HCT116 (cell line): ENCODE measurements around the gene FAXDC2. TPM values are rescaled to one million over a fixed set of nuclear protein-coding genes. Genes with fewer than 3 reads are reported as not detected.
A peak's percentile ranks its signal among the peaks of the same experiment; 100 is the strongest.

Experiments
- ATAC-seq: fragments of 200-7000 bp; cut with Tn5 transposase; 2 replicates; pipeline ENCODE4 v1.9.1; 2020; ENCODE audit warnings: mild to moderate bottlenecking, moderate library complexity
- BruUV-seq: library from RNA; stranded (reverse); fragments of 400-500 nt; replicated peaks from 2 replicates; lab custom pipeline; 2021; lab: Mats Ljungman, UMichigan
- CTCF ChIA-PET: fragments of 300-600 bp; sonication (Branson Sonifier 250); formaldehyde crosslinking; loops from one replicate; lab custom pipeline; 2021; ENCODE audit warnings: antibody characterized with exemption; lab: Charles Lee
- POLR2A ChIA-PET: fragments of 300-600, 350-600 bp; sonication (Branson Sonifier 250); formaldehyde crosslinking; loops from one replicate; lab custom pipeline; 2021; ENCODE audit warnings: antibody characterized with exemption; lab: Charles Lee
- RAD21 ChIA-PET, 2 experiments: fragments of 300-600 bp; sonication (Branson Sonifier 250); formaldehyde crosslinking; loops; one replicate each; lab custom pipeline; 2023; ENCODE audit warnings: low total read pairs in 2 of 2; ENCODE audit not compliant: uncharacterized antibody in 2 of 2, unreplicated experiment in 2 of 2, low non-redundant PET in 1 of 2; lab: Charles Lee
- DNase-seq: peaks from one replicate; pipeline ENCODE4 v3.0.0-alpha.2; 2010; ENCODE audit warnings: low read depth, low spot score
- H2AFZ ChIP-seq: fragments of 200-600 bp; shearing (Covaris generic), sonication (generic); 2 replicates; pipeline ENCODE4 v1.6.1; 2017; ENCODE audit warnings: low read depth, mixed run types, mixed read lengths, antibody characterized with exemption, low read length; ENCODE audit not compliant: poor library complexity, severe bottlenecking
- H3K27ac ChIP-seq: 2 replicates; pipeline ENCODE4 v1.5.1; 2012; ENCODE audit warnings: low read depth, low read length
- H3K27me3 ChIP-seq: fragments of 200-600 bp; sonication (generic); 2 replicates; pipeline ENCODE4 v1.6.1; 2016; ENCODE audit warnings: mixed run types, low read length, mixed read lengths; ENCODE audit not compliant: insufficient read depth
- H3K36me3 ChIP-seq, 2 experiments: fragments of 200-500 bp in 1 of 2; fragments of 200-600 bp in 1 of 2; sonication (Bioruptor generic) in 1 of 2; sonication (generic) in 1 of 2; 2 replicates each; pipeline versions ENCODE4 v1.5.1 to v1.6.1; 2014 to 2016; ENCODE audit warnings: low read length in 2 of 2, inconsistent platforms in 1 of 2, mixed read lengths in 1 of 2, mixed run types in 1 of 2; ENCODE audit not compliant: insufficient read depth in 2 of 2, control insufficient read depth in 1 of 2
- H3K4me1 ChIP-seq, 2 experiments: fragments of 200-600 bp in 1 of 2; sonication (generic) in 1 of 2; 2 replicates each; pipeline versions ENCODE4 v1.5.1 to v1.6.1; 2012 to 2017; ENCODE audit warnings: low read length in 2 of 2, inconsistent platforms in 1 of 2, mild to moderate bottlenecking in 1 of 2, mixed read lengths in 1 of 2, mixed run types in 1 of 2, moderate library complexity in 1 of 2; ENCODE audit not compliant: insufficient read depth in 2 of 2, control insufficient read depth in 1 of 2
- H3K4me2 ChIP-seq: fragments of 200-600 bp; sonication (generic); 2 replicates; pipeline ENCODE4 v1.6.1; 2017; ENCODE audit warnings: mixed run types, low read length, mixed read lengths
- H3K4me3 ChIP-seq, 2 experiments: fragments of 200-600 bp in 1 of 2; sonication (generic) in 1 of 2; replicated peaks in 1 of 2; 2 replicates each; pipeline ENCODE4 v1.5.1; 2011 to 2016; ENCODE audit warnings: low read length in 2 of 2, control low read depth in 1 of 2, low read depth in 1 of 2, mild to moderate bottlenecking in 1 of 2, mixed read lengths in 1 of 2, mixed run types in 1 of 2
- H3K79me2 ChIP-seq: fragments of 200-600 bp; sonication (generic); 2 replicates; pipeline ENCODE4 v1.6.1; 2017; ENCODE audit warnings: mild to moderate bottlenecking, mixed run types, low read length, moderate library complexity, mixed read lengths; ENCODE audit not compliant: insufficient read depth
- H3K9ac ChIP-seq: fragments of 200-600 bp; sonication (generic); 2 replicates; pipeline ENCODE4 v1.6.1; 2016; ENCODE audit warnings: low read length, mixed read lengths
- H3K9me2 ChIP-seq: fragments of 200-600 bp; sonication (generic), shearing (Covaris generic); 2 replicates; pipeline ENCODE4 v1.6.1; 2017; ENCODE audit warnings: mixed run types, mild to moderate bottlenecking, moderate library complexity; ENCODE audit not compliant: insufficient read depth
- H3K9me3 ChIP-seq, 2 experiments: fragments of 200-500 bp in 1 of 2; fragments of 200-600 bp in 1 of 2; sonication (Bioruptor generic) in 1 of 2; sonication (generic) in 1 of 2; 2 replicates each; pipeline ENCODE4 v1.6.1; 2014 to 2017; ENCODE audit warnings: low read length in 2 of 2, mixed read lengths in 2 of 2, inconsistent platforms in 1 of 2, low read depth in 1 of 2, mild to moderate bottlenecking in 1 of 2, mixed run types in 1 of 2, moderate library complexity in 1 of 2; ENCODE audit not compliant: control insufficient read depth in 1 of 2, insufficient read depth in 1 of 2
- H4K20me1 ChIP-seq: fragments of 200-600 bp; sonication (generic), shearing (Covaris generic); 2 replicates; pipeline ENCODE4 v1.6.1; 2017; ENCODE audit warnings: mixed run types, mild to moderate bottlenecking, moderate library complexity; ENCODE audit not compliant: insufficient read depth
- CBX3 ChIP-seq: IDR thresholded peaks from 2 replicates; pipeline ENCODE4 v1.6.1; 2012; ENCODE audit warnings: low read depth
- CEBPB ChIP-seq: IDR thresholded peaks from 2 replicates; pipeline ENCODE4 v1.6.1; 2012; ENCODE audit warnings: low read depth
- EGR1 ChIP-seq: IDR thresholded peaks from 2 replicates; pipeline ENCODE4 v1.6.1; 2012; ENCODE audit warnings: low read depth
- ELF1 ChIP-seq: IDR thresholded peaks from 2 replicates; pipeline ENCODE4 v1.6.1; 2012; ENCODE audit warnings: low read depth, borderline replicate concordance
- EZH2 ChIP-seq: fragments of 200-600 bp; sonication (generic); IDR thresholded peaks from 2 replicates; pipeline ENCODE4 v1.6.1; 2017; ENCODE audit warnings: antibody characterized with exemption, mixed run types
- EZH2phosphoT487 ChIP-seq: fragments of 200-600 bp; IDR thresholded peaks from 2 replicates; pipeline ENCODE4 v1.6.1; 2018; ENCODE audit warnings: antibody characterized with exemption, borderline replicate concordance
- FOSL1 ChIP-seq: IDR thresholded peaks from 2 replicates; pipeline ENCODE4 v1.6.1; 2012; ENCODE audit warnings: low read depth
- POLR2A ChIP-seq: IDR thresholded peaks from 2 replicates; pipeline ENCODE4 v1.7.0; 2011; ENCODE audit warnings: borderline replicate concordance; ENCODE audit not compliant: insufficient read depth, insufficient read length; ENCODE audit errors: extremely low read depth
- RAD21 ChIP-seq: IDR thresholded peaks from 2 replicates; pipeline ENCODE4 v1.6.1; 2012; ENCODE audit warnings: low read depth, mild to moderate bottlenecking
- SIN3A ChIP-seq: IDR thresholded peaks from 2 replicates; pipeline ENCODE4 v1.6.1; 2012; ENCODE audit warnings: low read depth
- SP1 ChIP-seq: IDR thresholded peaks from 2 replicates; pipeline ENCODE4 v1.6.1; 2012; ENCODE audit warnings: low read depth
- SRF ChIP-seq: IDR thresholded peaks from 2 replicates; pipeline ENCODE4 v1.6.1; 2012; ENCODE audit warnings: low read depth
- TCF7L2 ChIP-seq: IDR thresholded peaks from 2 replicates; pipeline ENCODE4 v1.7.0; 2011; ENCODE audit warnings: borderline replicate concordance, inconsistent platforms; ENCODE audit not compliant: insufficient read depth, insufficient read length; ENCODE audit errors: extremely low read depth
- YY1 ChIP-seq: IDR thresholded peaks from 2 replicates; pipeline ENCODE4 v1.6.1; 2011; ENCODE audit warnings: low read length, low read depth, moderate library complexity, mild to moderate bottlenecking; ENCODE audit not compliant: insufficient replicate concordance; ENCODE audit errors: extremely low read depth
- ZFX ChIP-seq: fragments of 450-650 bp; IDR thresholded peaks from 2 replicates; pipeline ENCODE4 v1.6.1; 2017
- intact Hi-C: fragments of 100-400 bp; cut with micrococcal nuclease; formaldehyde crosslinking; loops from 2 replicates; pipeline ENCODE4 v1.10.0; 2022
- total RNA-seq: library from RNA; stranded (reverse); gene quantifications from one replicate; pipeline ENCODE4 v1.2.1, GENCODE V29; 2021; ENCODE audit not compliant: unreplicated experiment
- TF ChIP-seq, protein P1 (sequence below): IDR thresholded peaks from 2 replicates; pipeline ENCODE4 v1.6.1; 2012; ENCODE audit warnings: low read depth
- TF ChIP-seq, protein P2 (sequence below), 3 experiments: fragments of 200-600 bp in 1 of 3; sonication (generic) in 1 of 3; IDR thresholded peaks in 2 of 3; conservative IDR thresholded peaks in 1 of 3; 2 replicates each; pipeline ENCODE4 v1.5.1; 2012 to 2017; ENCODE audit warnings: low read depth in 2 of 3, low read length in 2 of 3, antibody characterized with exemption in 1 of 3, borderline replicate concordance in 1 of 3, control low read depth in 1 of 3, mild to moderate bottlenecking in 1 of 3, mixed read lengths in 1 of 3, mixed run types in 1 of 3, moderate library complexity in 1 of 3; ENCODE audit not compliant: insufficient read depth in 1 of 3
- TF ChIP-seq, protein P3 (sequence below): IDR thresholded peaks from 2 replicates; pipeline ENCODE4 v1.6.1; 2012
- TF ChIP-seq, protein P4 (sequence below): IDR thresholded peaks from 2 replicates; pipeline ENCODE4 v1.6.1; 2012

The FAXDC2 gene
- total RNA-seq, 1 experiment from 2014 or later, result 0.22 TPM

DNA sequence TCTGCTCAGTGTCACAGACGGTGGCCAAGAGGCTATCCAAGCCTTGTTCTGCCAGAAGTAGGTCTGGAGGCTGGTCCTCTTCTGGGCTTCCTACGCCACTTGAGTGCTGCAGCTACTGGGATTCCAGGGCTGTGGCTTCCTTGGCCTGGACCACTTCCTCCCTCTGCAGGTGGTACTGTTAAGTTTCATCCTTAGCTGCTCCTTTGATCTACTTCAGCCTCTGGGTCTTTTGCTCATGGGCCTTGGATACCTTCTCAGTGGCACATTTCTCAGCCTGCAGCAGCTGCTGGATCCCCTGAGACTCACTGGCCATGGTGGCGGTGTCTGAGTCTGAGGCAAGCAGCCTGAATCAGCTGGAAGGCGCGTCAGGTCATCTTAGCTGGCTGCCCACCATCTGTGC is 18.3 kb upstream of the FAXDC2 start:
- TF ChIP-seq, protein P1, sequence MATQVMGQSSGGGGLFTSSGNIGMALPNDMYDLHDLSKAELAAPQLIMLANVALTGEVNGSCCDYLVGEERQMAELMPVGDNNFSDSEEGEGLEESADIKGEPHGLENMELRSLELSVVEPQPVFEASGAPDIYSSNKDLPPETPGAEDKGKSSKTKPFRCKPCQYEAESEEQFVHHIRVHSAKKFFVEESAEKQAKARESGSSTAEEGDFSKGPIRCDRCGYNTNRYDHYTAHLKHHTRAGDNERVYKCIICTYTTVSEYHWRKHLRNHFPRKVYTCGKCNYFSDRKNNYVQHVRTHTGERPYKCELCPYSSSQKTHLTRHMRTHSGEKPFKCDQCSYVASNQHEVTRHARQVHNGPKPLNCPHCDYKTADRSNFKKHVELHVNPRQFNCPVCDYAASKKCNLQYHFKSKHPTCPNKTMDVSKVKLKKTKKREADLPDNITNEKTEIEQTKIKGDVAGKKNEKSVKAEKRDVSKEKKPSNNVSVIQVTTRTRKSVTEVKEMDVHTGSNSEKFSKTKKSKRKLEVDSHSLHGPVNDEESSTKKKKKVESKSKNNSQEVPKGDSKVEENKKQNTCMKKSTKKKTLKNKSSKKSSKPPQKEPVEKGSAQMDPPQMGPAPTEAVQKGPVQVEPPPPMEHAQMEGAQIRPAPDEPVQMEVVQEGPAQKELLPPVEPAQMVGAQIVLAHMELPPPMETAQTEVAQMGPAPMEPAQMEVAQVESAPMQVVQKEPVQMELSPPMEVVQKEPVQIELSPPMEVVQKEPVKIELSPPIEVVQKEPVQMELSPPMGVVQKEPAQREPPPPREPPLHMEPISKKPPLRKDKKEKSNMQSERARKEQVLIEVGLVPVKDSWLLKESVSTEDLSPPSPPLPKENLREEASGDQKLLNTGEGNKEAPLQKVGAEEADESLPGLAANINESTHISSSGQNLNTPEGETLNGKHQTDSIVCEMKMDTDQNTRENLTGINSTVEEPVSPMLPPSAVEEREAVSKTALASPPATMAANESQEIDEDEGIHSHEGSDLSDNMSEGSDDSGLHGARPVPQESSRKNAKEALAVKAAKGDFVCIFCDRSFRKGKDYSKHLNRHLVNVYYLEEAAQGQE, result no peak
- no peak for TF ChIP-seq SP1
- peak; percentile 69 for TF ChIP-seq TCF7L2
- no peak for TF ChIP-seq ELF1
- TF ChIP-seq, protein P2, sequence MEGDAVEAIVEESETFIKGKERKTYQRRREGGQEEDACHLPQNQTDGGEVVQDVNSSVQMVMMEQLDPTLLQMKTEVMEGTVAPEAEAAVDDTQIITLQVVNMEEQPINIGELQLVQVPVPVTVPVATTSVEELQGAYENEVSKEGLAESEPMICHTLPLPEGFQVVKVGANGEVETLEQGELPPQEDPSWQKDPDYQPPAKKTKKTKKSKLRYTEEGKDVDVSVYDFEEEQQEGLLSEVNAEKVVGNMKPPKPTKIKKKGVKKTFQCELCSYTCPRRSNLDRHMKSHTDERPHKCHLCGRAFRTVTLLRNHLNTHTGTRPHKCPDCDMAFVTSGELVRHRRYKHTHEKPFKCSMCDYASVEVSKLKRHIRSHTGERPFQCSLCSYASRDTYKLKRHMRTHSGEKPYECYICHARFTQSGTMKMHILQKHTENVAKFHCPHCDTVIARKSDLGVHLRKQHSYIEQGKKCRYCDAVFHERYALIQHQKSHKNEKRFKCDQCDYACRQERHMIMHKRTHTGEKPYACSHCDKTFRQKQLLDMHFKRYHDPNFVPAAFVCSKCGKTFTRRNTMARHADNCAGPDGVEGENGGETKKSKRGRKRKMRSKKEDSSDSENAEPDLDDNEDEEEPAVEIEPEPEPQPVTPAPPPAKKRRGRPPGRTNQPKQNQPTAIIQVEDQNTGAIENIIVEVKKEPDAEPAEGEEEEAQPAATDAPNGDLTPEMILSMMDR (IDR thresholded peaks at IDR 0.05 in 2 of 3, conservative IDR thresholded peaks at IDR 0.05 in 1 of 3; ENCODE audit: borderline replicate concordance in 1 of 3, insufficient read depth in 1 of 3, low read depth in 2 of 3, low read length in 2 of 3), result peak in 2 of 3 experiments; percentile 19 to 29; a peak in 1 of 6 replicates
- TF ChIP-seq EGR1, result no peak
- TF ChIP-seq EZH2phosphoT487, result no peak
- TF ChIP-seq FOSL1, result no peak
- peak; percentile 63 for TF ChIP-seq RAD21
- TF ChIP-seq EZH2, result no peak
- TF ChIP-seq POLR2A, result no peak
- TF ChIP-seq SIN3A, result no peak
- no peak for TF ChIP-seq SRF
- TF ChIP-seq, protein P3, sequence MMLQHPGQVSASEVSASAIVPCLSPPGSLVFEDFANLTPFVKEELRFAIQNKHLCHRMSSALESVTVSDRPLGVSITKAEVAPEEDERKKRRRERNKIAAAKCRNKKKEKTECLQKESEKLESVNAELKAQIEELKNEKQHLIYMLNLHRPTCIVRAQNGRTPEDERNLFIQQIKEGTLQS, result no peak
- TF ChIP-seq CEBPB, result no peak
- no peak for TF ChIP-seq ZFX
- no peak for TF ChIP-seq CBX3
- no peak for TF ChIP-seq YY1
- TF ChIP-seq, protein P4, sequence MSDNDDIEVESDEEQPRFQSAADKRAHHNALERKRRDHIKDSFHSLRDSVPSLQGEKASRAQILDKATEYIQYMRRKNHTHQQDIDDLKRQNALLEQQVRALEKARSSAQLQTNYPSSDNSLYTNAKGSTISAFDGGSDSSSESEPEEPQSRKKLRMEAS, result no peak
- TF ChIP-seq, all 23 proteins: peak for 3
- Histone ChIP-seq H3K79me2 (peaks cover 3% of the 10 kb centered on the region), H3K9me3 (no peaks in the 10 kb centered on the region), H3K36me3 (peaks cover 23 to 30% of the 10 kb centered on the region in 2 experiments), H3K4me1 (no peaks in the 10 kb centered on the region), H3K9ac (no peak overlapping the region), H3K9me2 (no peaks in the 10 kb centered on the region), H3K27me3 (no peaks in the 10 kb centered on the region), H3K4me3 (no peak overlapping the region), H3K27ac (no peak overlapping the region), H2AFZ (no peak overlapping the region), H4K20me1 (no peaks in the 10 kb centered on the region), H3K4me2 (no peak overlapping the region)
- POLR2A ChIA-PET, result no interaction called here
- no TSS peak for BruUV-seq
- RAD21 ChIA-PET, result no interaction called here
- peak; percentile 67 for ATAC-seq
- no peak for DNase-seq
- intact Hi-C loops, result loop anchor here (1.0 kb wide), 1 partner anchor 218 kb away; no protein-coding TSS in a partner anchor
- CTCF ChIA-PET, result interaction anchor here (1.9 kb wide), 1 partner anchor 219 kb away, joined by 6 read pairs; no protein-coding TSS in a partner anchor
